IPS-15b (cell line): ENCODE results near the gene TGDS.
"Not testable (repeated sequence)": the region's sequence is repeated elsewhere in the genome, so short reads cannot be mapped to it uniquely, and the experiment has no call there.

Experiments
- H3K27me3 ChIP-seq: one replicate; pipeline ENCODE4 v1.6.1; 2013; ENCODE audit warnings: low read length; ENCODE audit not compliant: control insufficient read depth, insufficient read depth
- H3K36me3 ChIP-seq: one replicate; pipeline ENCODE4 v1.6.1; 2013; ENCODE audit warnings: low read length; ENCODE audit not compliant: control insufficient read depth, insufficient read depth
- H3K4me1 ChIP-seq: one replicate; pipeline ENCODE4 v1.6.1; 2013; ENCODE audit warnings: mild to moderate bottlenecking, low read length; ENCODE audit not compliant: control insufficient read depth, insufficient read depth
- H3K4me3 ChIP-seq: one replicate; pipeline ENCODE4 v1.5.1; 2013; ENCODE audit warnings: low read depth, low read length
- H3K9ac ChIP-seq: one replicate; pipeline ENCODE4 v1.6.1; 2013; ENCODE audit warnings: low read depth, mild to moderate bottlenecking, low read length
- H3K9me3 ChIP-seq: one replicate; pipeline ENCODE4 v1.6.1; 2013; ENCODE audit warnings: mild to moderate bottlenecking, low read length; ENCODE audit not compliant: control insufficient read depth, insufficient read depth

The TGDS gene

GRCh38 chr13:94595950-94596574 is at the start of gene TGDS:
TSS of gene TGDS (minus strand) at chr13:94596152. CDS start at chr13:94596136, 16 bp downstream.
- peaks cover 9% of the 10 kb centered on the region for H3K27me3 ChIP-seq
- H3K9ac ChIP-seq = peak within 1 kb of the TSS; percentile 99
- H3K36me3 ChIP-seq = peaks cover 3% of the 10 kb centered on the region
- peak within 1 kb of the TSS; percentile 99 for H3K4me3 ChIP-seq
- peaks cover 4% of the 10 kb centered on the region for H3K9me3 ChIP-seq
- peaks cover 7% of the 10 kb centered on the region for H3K4me1 ChIP-seq

- H3K9ac ChIP-seq = no peak overlapping the region
- H3K9me3 ChIP-seq = no peaks in the 10 kb centered on the region
- no peaks in the 10 kb centered on the region for H3K36me3 ChIP-seq
- no peaks in the 10 kb centered on the region for H3K27me3 ChIP-seq
- no peak overlapping the region for H3K4me3 ChIP-seq
- peaks cover 3% of the 10 kb centered on the region for H3K4me1 ChIP-seq
These were observed 45.5 kb upstream of the TGDS start for GRCh38 chr13:94641409-94641941.

GRCh38 chr13:94640721-94641120 is 44.8 kb upstream of the TGDS start:
- no peaks in the 10 kb centered on the region for H3K36me3 ChIP-seq
- H3K9ac ChIP-seq = no peak overlapping the region
- H3K4me1 ChIP-seq = peaks cover 3% of the 10 kb centered on the region
- no peak overlapping the region for H3K4me3 ChIP-seq
- H3K9me3 ChIP-seq = no peaks in the 10 kb centered on the region
- no peaks in the 10 kb centered on the region for H3K27me3 ChIP-seq

- not testable (repeated sequence) for H3K4me3 ChIP-seq, H3K4me1 ChIP-seq, H3K9me3 ChIP-seq, H3K36me3 ChIP-seq, H3K9ac ChIP-seq, H3K27me3 ChIP-seq
These were observed 41.7 kb upstream of the TGDS start for GRCh38 chr13:94637677-94638076.

- H3K9me3 ChIP-seq = no peaks in the 10 kb centered on the region
- H3K4me3 ChIP-seq = no peak overlapping the region
- no peaks in the 10 kb centered on the region for H3K36me3 ChIP-seq
- H3K27me3 ChIP-seq = no peaks in the 10 kb centered on the region
- H3K4me1 ChIP-seq = peaks cover 3% of the 10 kb centered on the region
- no peak overlapping the region for H3K9ac ChIP-seq
These were observed 41.1 kb upstream of the TGDS start for GRCh38 chr13:94636942-94637578.

GRCh38 chr13:94636096-94636495 is 40.1 kb upstream of the TGDS start:
- not testable (repeated sequence) for H3K36me3 ChIP-seq, H3K4me3 ChIP-seq, H3K27me3 ChIP-seq, H3K4me1 ChIP-seq, H3K9ac ChIP-seq, H3K9me3 ChIP-seq

- no peaks in the 10 kb centered on the region for H3K4me1 ChIP-seq
- H3K4me3 ChIP-seq = no peak overlapping the region
- no peak overlapping the region for H3K9ac ChIP-seq
- no peaks in the 10 kb centered on the region for H3K9me3 ChIP-seq
- no peaks in the 10 kb centered on the region for H3K36me3 ChIP-seq
- H3K27me3 ChIP-seq = no peaks in the 10 kb centered on the region
These were observed 36.5 kb upstream of the TGDS start for GRCh38 chr13:94632226-94632980.

- H3K4me3 ChIP-seq = no peak overlapping the region
- no peak overlapping the region for H3K9ac ChIP-seq
- no peaks in the 10 kb centered on the region for H3K27me3 ChIP-seq
- no peaks in the 10 kb centered on the region for H3K4me1 ChIP-seq
- H3K9me3 ChIP-seq = no peaks in the 10 kb centered on the region
- H3K36me3 ChIP-seq = peaks cover 4% of the 10 kb centered on the region
These were observed 34.9 kb upstream of the TGDS start for GRCh38 chr13:94630858-94631257.

- H3K4me3 ChIP-seq = no peak overlapping the region
- no peak overlapping the region for H3K9ac ChIP-seq
- H3K36me3 ChIP-seq = peaks cover 4% of the 10 kb centered on the region
- H3K4me1 ChIP-seq = no peaks in the 10 kb centered on the region
- no peaks in the 10 kb centered on the region for H3K9me3 ChIP-seq
- no peaks in the 10 kb centered on the region for H3K27me3 ChIP-seq
These were observed 27.4 kb upstream of the TGDS start for GRCh38 chr13:94623316-94623715.

- H3K27me3 ChIP-seq = no peaks in the 10 kb centered on the region
- no peak overlapping the region for H3K9ac ChIP-seq
- H3K9me3 ChIP-seq = no peaks in the 10 kb centered on the region
- no peak overlapping the region for H3K4me3 ChIP-seq
- no peaks in the 10 kb centered on the region for H3K4me1 ChIP-seq
- peaks cover 4% of the 10 kb centered on the region for H3K36me3 ChIP-seq
These were observed 26.4 kb upstream of the TGDS start for GRCh38 chr13:94622344-94622743.

- no peaks in the 10 kb centered on the region for H3K36me3 ChIP-seq
- no peaks in the 10 kb centered on the region for H3K4me1 ChIP-seq
- no peak overlapping the region for H3K9ac ChIP-seq
- no peaks in the 10 kb centered on the region for H3K9me3 ChIP-seq
- H3K27me3 ChIP-seq = no peaks in the 10 kb centered on the region
- no peak overlapping the region for H3K4me3 ChIP-seq
These were observed 24.4 kb upstream of the TGDS start for GRCh38 chr13:94620286-94620896.
